IPS DF 19.7 (cell line): ENCODE results near the gene PBX2.
"Not testable (repeated sequence)": the region's sequence is repeated elsewhere in the genome, so short reads cannot be mapped to it uniquely, and the experiment has no call there.

ENCODE experiments used
- DNase-seq: peaks from one replicate; pipeline ENCODE4 v3.0.0-alpha.2; 2013; ENCODE audit warnings: low read depth, low spot score

PBX2 gene

GRCh38 chr6:32151181-32151862 is 38.7 kb downstream of the PBX2 start:
- no peak for DNase-seq

- no peak for DNase-seq
Measured at GRCh38 chr6:32149932-32150870, 39.8 kb downstream of the PBX2 start.

- no peak for DNase-seq
Measured at GRCh38 chr6:32149092-32149755, 40.8 kb downstream of the PBX2 start.

- no peak for DNase-seq
Measured at GRCh38 chr6:32148289-32149091, 41.5 kb downstream of the PBX2 start.

GRCh38 chr6:32147401-32148132 is 42.4 kb downstream of the PBX2 start:
- no peak for DNase-seq

- DNase-seq = no peak
Measured at GRCh38 chr6:32146687-32147086, 43.3 kb downstream of the PBX2 start.

- DNase-seq = no peak
Measured at GRCh38 chr6:32146287-32146686, 43.7 kb downstream of the PBX2 start.

GRCh38 chr6:32144238-32144637 is 45.8 kb downstream of the PBX2 start:
- not testable (repeated sequence) for DNase-seq

- no peak for DNase-seq
Measured at GRCh38 chr6:32140420-32141046, 49.5 kb downstream of the PBX2 start.

- no peak for DNase-seq
Measured at GRCh38 chr6:32139590-32139989, 50.4 kb downstream of the PBX2 start.

GRCh38 chr6:32137454-32137853 is 52.5 kb downstream of the PBX2 start:
- DNase-seq = no peak
